DOHH2 (cell line): ENCODE measurements around the gene MTHFD2L.

ENCODE experiments used
- H3F3A ChIP-seq: fragments of 200-600 bp; sonication (generic), shearing (Covaris generic); 2 replicates; pipeline ENCODE4 v1.6.0; 2016; ENCODE audit warnings: antibody characterized with exemption, mild to moderate bottlenecking; ENCODE audit not compliant: control insufficient read depth, insufficient read depth
- H3K27ac ChIP-seq: fragments of 200-600 bp; sonication (generic); 2 replicates; pipeline ENCODE4 v1.5.1; 2014; ENCODE audit warnings: low read depth, mild to moderate bottlenecking, low read length, moderate library complexity
- H3K27me3 ChIP-seq: fragments of 200-600 bp; sonication (generic); 2 replicates; pipeline ENCODE4 v1.6.1; 2014; ENCODE audit warnings: mild to moderate bottlenecking, low read length, mixed read lengths; ENCODE audit not compliant: control insufficient read depth
- H3K36me3 ChIP-seq: fragments of 200-600 bp; sonication (generic); 2 replicates; pipeline ENCODE4 v1.6.1; 2014; ENCODE audit warnings: mild to moderate bottlenecking, low read length, moderate library complexity, mixed read lengths; ENCODE audit not compliant: control insufficient read depth
- H3K4me1 ChIP-seq: fragments of 200-600 bp; sonication (generic); 2 replicates; pipeline ENCODE4 v1.6.1; 2014; ENCODE audit warnings: mild to moderate bottlenecking, low read length, mixed read lengths; ENCODE audit not compliant: control insufficient read depth
- H3K4me2 ChIP-seq: fragments of 200-600 bp; sonication (generic); 2 replicates; pipeline ENCODE4 v1.6.0; 2014; ENCODE audit warnings: mild to moderate bottlenecking, low read length, moderate library complexity
- H3K4me3 ChIP-seq: fragments of 200-600 bp; sonication (generic); 2 replicates; pipeline ENCODE4 v1.5.1; 2014; ENCODE audit warnings: mild to moderate bottlenecking, low read length, mixed read lengths
- H3K79me2 ChIP-seq: fragments of 200-600 bp; sonication (generic); 2 replicates; pipeline ENCODE4 v1.6.1; 2014; ENCODE audit warnings: mild to moderate bottlenecking, low read length, mixed read lengths; ENCODE audit not compliant: control insufficient read depth
- H3K9me2 ChIP-seq: fragments of 200-600 bp; sonication (generic); replicated peaks from 2 replicates; pipeline ENCODE4 v1.6.1; 2014; ENCODE audit warnings: mild to moderate bottlenecking, low read length, mixed read lengths; ENCODE audit not compliant: control insufficient read depth
- H3K9me3 ChIP-seq: fragments of 200-600 bp; sonication (generic); 2 replicates; pipeline ENCODE4 v1.6.1; 2014; ENCODE audit warnings: antibody characterized with exemption, low read length, mixed read lengths; ENCODE audit not compliant: control insufficient read depth, insufficient read depth
- H4K20me1 ChIP-seq: fragments of 200-600 bp; sonication (generic); 2 replicates; pipeline ENCODE4 v1.6.0; 2014; ENCODE audit warnings: low read depth, mild to moderate bottlenecking, antibody characterized with exemption, low read length, moderate library complexity; ENCODE audit not compliant: control insufficient read depth, insufficient read depth
- CTCF ChIP-seq: fragments of 200-600 bp; sonication (generic); IDR thresholded peaks from one replicate; pipeline ENCODE4 v1.5.1; 2014; ENCODE audit warnings: antibody characterized with exemption, mild to moderate bottlenecking, low read depth, low read length; ENCODE audit not compliant: poor library complexity, severe bottlenecking
- EZH2phosphoT487 ChIP-seq: fragments of 200-600 bp; sonication (generic); IDR thresholded peaks from 2 replicates; pipeline ENCODE4 v1.6.1; 2017; ENCODE audit warnings: borderline replicate concordance, mild to moderate bottlenecking, antibody characterized with exemption, low read length, moderate library complexity, mixed read lengths

The MTHFD2L gene

GRCh38 chr4:74327762-74328161, 169.8 kb downstream of the MTHFD2L start:
- H3K4me2 ChIP-seq: no peak overlapping the region

GRCh38 chr4:74328501-74328900, 170.6 kb downstream of the MTHFD2L start:
- Histone ChIP-seq H3K4me2 (no peak overlapping the region), H4K20me1 (no peaks in the 10 kb centered on the region), H3K9me3 (no peaks in the 10 kb centered on the region), H3K4me1 (no peaks in the 10 kb centered on the region; the same call in 1 of the 2 replicates), H3F3A (no peaks in the 10 kb centered on the region), H3K36me3 (no peaks in the 10 kb centered on the region), H3K4me3 (no peak overlapping the region), H3K79me2 (no peaks in the 10 kb centered on the region), H3K27me3 (peaks cover 11% of the 10 kb centered on the region), H3K9me2 (no peaks in the 10 kb centered on the region), H3K27ac (no peak overlapping the region)
- TF ChIP-seq EZH2phosphoT487: no peak
- TF ChIP-seq CTCF: no peak

More at GRCh38 chr4:74327762-74328161, 169.8 kb downstream of the MTHFD2L start:
- Histone ChIP-seq H3K9me2 (no peaks in the 10 kb centered on the region), H3K27ac (no peak overlapping the region), H3K27me3 (peaks cover 16% of the 10 kb centered on the region), H3K4me1 (no peaks in the 10 kb centered on the region), H4K20me1 (no peaks in the 10 kb centered on the region), H3K4me3 (no peak overlapping the region), H3K79me2 (no peaks in the 10 kb centered on the region), H3K9me3 (no peaks in the 10 kb centered on the region), H3K36me3 (no peaks in the 10 kb centered on the region), H3F3A (no peaks in the 10 kb centered on the region)
- no peak for TF ChIP-seq EZH2phosphoT487
- no peak for TF ChIP-seq CTCF

GRCh38 chr4:74329307-74329706, 171.4 kb downstream of the MTHFD2L start:
- Histone ChIP-seq H4K20me1 (no peaks in the 10 kb centered on the region), H3K4me3 (no peak overlapping the region), H3K79me2 (no peaks in the 10 kb centered on the region), H3K4me1 (peaks cover 4% of the 10 kb centered on the region; the same call in 1 of the 2 replicates), H3K27me3 (peaks cover 8% of the 10 kb centered on the region), H3K9me3 (no peaks in the 10 kb centered on the region), H3K27ac (no peak overlapping the region), H3K36me3 (no peaks in the 10 kb centered on the region), H3K4me2 (no peak overlapping the region), H3K9me2 (no peaks in the 10 kb centered on the region), H3F3A (no peaks in the 10 kb centered on the region)
- no peak for TF ChIP-seq EZH2phosphoT487
- no peak for TF ChIP-seq CTCF

GRCh38 chr4:74330295-74330750, 172.4 kb downstream of the MTHFD2L start:
- peaks cover 4% of the 10 kb centered on the region for H3K4me1 ChIP-seq
- H3K9me2 ChIP-seq: no peaks in the 10 kb centered on the region
- no peaks in the 10 kb centered on the region for H3K9me3 ChIP-seq
- no peak overlapping the region for H3K4me3 ChIP-seq
- TF ChIP-seq EZH2phosphoT487 (no peak), CTCF (no peak)
- H3K79me2 ChIP-seq: no peaks in the 10 kb centered on the region
- no peaks in the 10 kb centered on the region for H3F3A ChIP-seq
- H3K4me2 ChIP-seq: no peak overlapping the region
- H3K27me3 ChIP-seq: 0 out of 2 replicates have a peak, but pooled peaks cover 6% of the 10 kb centered on the region
- no peaks in the 10 kb centered on the region for H3K36me3 ChIP-seq
- H4K20me1 ChIP-seq: no peaks in the 10 kb centered on the region
- no peak overlapping the region for H3K27ac ChIP-seq
